Activated naive CD4-positive, alpha-beta T cell treated with anti-CD3 and anti-CD28 coated beads, Interleukin-2, amount 50 U/mL, for 16 hours (primary cell): ENCODE data around the gene IL1RAPL1.

Experiments used
- DNase-seq: peaks from one replicate; pipeline ENCODE4 v3.0.0-alpha.2; 2020

The IL1RAPL1 gene

DNA sequence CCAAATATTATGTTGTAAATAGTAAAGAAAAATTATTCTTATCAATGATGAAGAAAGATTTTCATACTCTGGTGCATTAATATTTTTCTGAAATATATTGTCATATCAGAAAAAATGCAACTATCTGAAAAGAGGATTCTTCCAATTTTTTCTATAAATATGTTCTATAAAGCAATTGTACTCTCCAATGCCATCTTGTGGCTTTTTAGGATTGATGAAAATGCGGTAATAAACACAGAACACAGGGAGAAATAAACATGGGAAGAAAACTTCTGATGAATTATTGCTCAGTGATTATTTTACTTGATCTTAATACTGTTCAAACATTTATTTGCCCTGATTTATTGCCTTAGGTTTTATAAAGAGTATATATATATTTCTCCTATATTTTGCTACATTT, 215.4 kb downstream of the IL1RAPL1 start:
- no peak for DNase-seq

DNA sequence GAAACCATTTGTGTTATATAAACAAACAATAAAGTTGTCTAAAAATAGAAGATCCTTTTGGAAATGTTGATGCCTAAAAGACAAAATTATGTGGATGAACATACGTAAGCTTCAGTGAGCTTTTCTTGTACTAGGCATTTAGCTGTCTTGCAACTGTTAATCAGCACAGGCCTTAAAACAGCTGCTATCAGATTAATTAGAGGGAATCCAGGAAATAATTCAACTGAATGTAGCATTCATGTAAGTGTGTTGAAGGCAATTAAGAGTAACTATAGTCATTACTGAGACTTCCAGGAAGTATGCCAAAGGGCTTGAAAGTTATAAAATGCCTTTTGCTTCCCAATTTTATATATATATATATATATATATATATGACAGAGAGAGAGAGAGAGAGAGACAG, 248.7 kb downstream of the IL1RAPL1 start:
- DNase-seq: no peak

DNA sequence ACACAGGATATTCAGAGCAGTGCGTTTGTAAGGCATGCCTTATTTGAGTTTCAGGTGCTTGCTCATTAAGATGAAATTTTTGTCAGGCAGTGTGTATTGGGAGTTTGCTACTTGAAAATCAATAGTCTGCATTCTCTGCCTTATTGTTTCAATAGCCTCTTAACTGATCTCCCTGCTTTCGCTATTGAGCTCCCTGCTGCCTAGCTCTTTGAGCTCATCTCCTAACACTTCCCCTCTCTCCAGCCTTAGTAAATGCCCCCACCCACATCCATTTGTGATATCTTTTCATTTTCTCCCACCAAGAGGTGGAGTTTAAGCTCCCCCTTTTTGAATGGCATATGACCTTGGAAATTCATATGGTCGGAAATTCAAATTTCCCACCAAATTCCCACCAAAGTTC, 256.6 kb downstream of the IL1RAPL1 start:
- no peak for DNase-seq

DNA sequence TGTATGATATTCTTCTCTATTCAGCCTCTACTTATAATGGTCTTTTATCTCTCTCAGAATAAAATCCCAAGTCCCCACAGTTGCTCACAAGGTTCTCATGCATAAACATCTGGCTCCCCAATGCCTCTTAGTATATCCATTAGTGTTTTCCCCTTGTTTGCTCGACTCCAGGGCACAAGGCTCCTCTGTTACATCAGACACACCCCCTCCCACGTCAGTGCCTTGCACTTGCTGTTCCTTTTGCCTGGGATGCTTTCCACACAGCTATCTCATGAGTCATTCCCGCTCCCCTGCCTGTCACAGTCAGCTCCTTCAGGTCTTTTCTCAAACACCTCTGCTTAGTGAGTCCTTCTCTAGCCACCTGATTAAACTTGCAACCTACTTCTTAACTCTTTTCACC, 260.2 kb downstream of the IL1RAPL1 start:
- no peak for DNase-seq

DNA sequence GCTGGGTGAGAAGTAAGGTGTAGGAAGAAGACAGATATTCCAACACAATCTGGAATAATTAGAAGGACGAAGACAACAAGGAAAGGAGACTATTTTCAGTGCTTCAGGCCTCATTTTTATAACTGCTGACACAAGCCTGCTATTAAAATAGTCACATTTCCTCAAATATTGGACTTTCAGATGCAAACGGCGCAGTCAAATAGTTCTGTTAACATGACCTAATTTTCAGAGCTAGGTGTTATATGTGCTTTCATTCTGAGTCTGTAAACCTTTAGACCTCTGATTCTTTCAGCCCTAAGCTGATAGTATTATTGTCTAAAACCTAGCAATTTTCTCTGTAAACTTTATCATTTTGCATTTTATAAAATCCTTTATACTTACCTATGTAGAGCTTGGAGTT, 261.5 kb downstream of the IL1RAPL1 start:
- no peak for DNase-seq

DNA sequence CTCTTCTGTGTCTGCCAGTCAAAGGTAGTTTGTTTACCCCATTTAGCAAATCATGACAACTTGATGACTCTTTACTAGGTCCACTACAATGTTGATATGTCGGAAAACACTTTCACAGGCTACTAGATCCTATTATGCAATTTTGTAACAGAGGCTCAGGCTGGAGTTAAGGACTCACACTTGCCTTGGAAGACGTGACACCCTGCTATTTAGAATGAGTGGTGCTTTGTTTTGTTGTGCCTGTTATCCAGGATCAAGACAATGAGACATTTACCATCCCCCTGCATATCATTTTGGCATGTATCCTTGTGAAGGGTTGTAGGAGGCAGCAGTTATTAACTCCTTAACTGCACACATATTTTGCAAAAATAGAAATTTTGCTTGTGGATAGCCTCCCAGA, 263.7 kb downstream of the IL1RAPL1 start:
- no peak for DNase-seq

DNA sequence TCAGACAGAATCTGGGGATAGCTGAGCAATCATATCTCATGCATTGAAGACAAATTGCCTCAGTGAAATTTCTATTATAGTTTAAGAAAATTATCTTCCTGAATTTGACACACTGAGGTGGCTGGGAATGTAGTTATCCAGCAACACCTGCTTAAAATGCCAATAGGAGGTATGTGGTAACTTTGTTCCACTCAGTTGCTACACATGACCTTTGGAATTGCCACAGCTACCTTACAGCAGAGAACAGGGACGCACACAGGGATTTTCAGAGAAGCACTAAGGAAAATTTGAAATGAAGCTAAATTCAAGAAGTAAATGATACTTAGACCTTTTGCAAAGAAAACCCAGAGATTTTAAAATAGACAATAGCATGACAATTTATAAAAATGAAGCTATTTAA, 264.6 kb downstream of the IL1RAPL1 start:
- DNase-seq: no peak

DNA sequence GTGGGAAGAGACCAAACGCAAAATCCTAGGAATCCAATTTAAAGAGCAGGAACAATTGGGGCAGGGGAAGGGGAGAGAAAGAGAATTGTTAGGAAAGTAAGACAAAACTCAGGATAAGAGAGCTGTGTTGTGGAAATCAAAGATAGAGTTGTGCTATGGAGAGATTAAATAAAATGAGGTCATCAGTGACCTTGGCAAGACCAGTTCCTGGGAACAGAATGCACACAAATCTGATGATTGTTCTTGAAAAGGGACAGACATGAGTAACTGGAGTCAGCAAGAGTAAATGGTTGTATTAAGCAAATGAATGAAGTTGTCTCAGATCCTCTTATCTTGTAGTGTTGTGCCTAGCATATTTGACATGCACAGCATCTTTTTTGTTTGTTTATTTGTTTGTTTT, 267.4 kb downstream of the IL1RAPL1 start:
- DNase-seq: no peak

DNA sequence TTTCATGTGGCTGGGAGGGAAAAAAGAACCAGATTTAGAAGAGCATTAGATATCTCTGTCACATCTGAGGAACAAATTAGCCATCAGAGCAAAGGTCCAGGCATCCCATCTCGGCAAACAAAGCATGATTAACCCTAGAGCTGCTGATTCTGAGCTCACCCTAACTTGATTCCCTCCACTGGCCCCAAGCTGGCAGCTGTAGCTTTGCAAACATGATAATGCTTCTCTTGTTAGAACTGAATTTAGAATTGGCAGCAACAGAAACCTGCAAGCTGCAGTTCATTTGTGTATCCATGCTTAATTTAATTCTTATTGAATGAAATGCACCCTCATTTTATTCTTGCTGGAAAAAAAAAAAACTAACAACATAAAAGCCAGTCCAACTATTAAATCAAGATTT, 289.2 kb downstream of the IL1RAPL1 start:
- DNase-seq: no peak

DNA sequence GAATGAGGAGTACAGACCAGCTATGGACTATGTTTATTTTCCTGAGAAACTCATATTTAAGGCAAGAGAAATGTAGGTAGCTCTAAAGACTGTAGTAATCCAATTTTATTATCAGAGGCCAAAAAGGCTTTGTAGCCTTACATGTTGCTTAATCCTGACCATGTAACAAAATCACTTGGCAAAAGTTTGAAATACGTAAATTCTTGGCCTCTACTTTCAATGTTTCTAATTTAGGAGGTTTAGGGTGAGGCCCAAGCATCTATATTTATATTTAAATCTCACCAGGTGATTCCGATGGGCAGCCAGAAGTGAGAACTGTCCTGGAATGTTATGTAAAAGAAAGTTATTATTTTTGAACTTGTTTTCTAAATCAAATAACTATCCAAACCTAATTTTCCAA, 289.7 kb downstream of the IL1RAPL1 start:
- DNase-seq: no peak

DNA sequence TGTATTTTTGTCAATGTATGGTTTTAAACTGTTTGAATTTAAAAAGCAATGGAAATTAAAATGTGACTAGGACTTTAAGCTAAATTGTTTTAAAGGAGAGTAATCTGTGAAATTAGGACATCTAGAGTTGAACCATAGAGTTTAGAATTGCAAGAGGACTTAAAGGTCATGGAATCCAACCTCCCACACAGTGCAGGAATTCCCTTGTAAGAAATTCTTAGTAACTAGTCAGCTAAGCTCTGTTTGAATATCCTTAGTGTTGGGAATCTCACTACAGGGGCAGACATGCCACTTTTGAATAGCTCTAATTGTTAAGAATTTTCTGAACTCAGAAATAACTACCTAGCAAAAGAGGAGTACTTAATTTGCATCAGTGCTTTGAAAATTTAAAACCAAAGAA, 292.9 kb downstream of the IL1RAPL1 start:
- DNase-seq: no peak

DNA sequence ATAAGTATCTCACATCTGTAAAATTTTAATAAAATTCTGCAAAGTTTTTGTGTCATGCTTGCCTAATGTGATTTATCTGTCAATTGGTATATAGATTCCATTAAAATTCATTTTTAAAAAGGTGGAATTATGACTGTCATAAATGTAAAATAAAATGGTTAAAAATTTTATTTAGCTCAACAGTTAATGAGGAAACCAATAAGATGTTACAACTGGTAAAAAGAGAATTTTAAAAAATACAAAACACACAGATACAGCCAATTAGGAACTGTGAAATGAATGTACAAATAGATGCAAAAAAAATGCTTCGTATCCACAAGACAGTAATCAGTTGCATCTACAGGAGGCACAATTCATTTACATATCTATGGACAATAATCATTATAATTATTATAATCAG, 297.6 kb downstream of the IL1RAPL1 start:
- no peak for DNase-seq

DNA sequence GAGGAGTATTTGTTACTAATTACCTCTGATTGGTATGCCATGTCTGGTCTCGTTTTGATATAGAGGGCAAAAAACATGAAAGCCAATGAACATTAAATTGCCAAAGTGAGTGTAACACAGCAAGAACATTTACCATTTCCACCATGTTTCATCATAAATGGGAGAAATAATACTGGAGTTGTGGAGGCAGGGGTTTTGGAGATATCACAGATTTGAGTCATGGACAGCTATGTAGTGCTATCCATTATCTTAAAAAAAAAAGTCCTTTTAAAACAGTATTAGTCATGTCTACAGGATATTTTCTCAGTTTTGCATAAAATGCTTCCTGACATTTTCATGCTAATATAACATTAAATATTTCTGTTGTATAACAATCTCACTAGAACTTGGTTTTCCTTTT, 301.2 kb downstream of the IL1RAPL1 start:
- DNase-seq: no peak

DNA sequence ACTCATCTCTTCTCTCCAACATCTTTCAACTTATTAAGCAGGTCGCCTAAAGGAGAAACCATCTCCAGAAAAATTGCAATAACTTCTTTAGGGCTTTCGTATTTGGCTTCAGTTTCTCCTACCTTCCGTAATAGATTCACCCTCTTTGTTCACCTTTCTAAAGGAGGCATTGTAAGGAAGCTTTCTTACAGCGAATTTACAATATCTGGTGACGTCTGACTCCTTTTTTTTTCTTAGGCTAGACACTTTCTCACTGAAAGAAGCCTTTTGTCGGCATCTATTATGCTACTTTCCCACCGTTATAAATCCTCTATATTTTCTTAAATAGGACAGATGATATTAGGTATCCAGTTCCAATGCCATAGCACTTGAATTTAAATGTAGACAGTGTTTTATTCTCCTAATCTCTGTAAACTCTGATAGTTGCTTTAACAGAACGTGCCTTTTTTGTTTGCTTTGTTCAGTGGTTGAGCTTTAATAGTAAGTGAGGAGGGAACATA, 302.4 kb downstream of the IL1RAPL1 start:
- DNase-seq: no peak

DNA sequence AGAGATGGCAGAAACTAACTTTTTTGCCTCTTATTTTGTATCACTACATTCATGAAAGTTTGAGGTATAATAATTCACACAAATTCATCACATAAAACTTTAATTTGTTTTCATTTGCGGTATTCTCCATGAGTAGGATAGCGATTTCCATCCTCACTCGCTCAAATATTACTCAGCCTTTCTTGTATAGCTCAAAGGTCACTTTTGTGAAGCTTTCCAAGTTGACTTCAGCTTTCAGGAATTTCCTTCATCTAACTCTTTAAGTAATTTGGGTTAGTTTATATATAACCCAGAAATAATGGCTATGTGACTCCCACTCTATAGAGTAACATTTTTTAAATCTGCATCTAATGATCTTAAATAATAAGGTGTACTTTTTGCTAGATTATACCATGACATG, 314.4 kb downstream of the IL1RAPL1 start:
- no peak for DNase-seq

DNA sequence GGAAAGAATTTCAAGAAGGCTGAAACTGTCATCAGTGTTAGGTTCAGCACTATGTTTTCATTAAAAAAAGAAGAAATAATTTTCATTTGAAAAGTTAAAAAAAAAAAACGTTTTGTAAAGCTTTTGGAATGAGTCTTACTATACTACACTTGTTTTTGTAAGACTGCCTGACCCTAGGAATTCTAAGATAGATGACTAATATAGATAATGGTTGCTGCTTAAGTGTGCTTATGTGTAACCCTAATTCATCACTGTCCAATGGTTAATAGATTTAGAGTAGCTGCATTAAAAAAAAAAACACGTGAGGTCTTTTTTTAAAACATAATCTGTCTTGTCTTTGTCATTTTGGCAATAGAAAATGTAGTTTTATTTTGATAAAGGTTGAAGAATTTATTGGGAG, 323.2 kb downstream of the IL1RAPL1 start:
- no peak for DNase-seq

DNA sequence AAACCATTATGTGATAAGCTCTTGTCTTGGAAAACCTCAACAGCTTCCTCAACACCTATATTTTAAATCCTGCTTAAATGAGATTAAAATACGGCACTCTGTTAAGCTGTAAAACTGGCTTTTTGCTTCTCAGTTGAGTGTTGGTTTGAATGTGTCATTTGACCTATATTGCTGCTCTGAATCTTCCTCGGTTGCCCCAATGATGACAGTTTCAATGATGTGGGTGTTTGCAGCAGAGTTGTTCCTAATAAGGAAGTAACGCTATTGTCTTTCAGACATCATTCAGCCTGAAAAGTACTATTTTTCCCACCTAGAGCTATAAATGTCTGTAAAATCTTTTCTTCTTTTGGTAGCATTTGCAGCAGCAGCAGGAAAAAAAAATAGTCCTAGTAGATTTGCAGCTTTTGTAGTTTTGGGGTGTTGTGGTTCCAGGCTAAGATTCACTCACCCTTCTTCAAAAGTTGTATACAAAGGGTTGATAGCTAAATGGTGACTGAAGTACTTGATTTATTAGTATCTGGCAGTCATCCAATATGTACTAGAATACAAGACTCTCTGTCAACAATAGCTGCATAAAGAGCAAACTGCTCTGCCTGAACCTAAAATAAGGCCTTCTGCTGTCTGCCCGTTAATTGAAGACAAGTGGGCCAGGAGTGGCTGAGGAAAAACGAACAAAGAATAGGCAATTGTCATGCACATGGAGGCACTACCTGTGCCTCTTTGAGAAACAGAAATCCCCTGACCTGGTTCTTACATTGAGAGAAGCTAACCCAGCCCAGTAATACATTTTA, 333.1 kb downstream of the IL1RAPL1 start:
- no peak for DNase-seq

DNA sequence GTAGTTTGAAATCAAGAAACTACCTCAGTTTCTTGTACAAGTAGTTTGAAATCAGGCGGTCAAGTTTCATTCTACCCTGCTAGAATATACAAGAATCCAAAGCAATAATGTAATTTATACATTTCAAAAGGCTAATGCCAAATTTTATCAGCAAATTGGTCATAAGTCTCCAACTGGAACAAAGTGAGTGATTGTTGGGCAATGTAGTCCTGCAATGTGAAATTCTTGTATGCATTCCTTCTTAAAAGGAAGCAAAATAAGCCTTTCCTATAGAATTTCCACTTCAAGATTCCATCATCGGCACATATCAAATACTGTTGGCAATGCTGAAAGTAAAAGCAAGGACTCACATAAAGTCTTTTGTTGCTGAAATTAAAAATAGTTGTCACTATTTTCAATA, 334.9 kb downstream of the IL1RAPL1 start:
- no peak for DNase-seq

DNA sequence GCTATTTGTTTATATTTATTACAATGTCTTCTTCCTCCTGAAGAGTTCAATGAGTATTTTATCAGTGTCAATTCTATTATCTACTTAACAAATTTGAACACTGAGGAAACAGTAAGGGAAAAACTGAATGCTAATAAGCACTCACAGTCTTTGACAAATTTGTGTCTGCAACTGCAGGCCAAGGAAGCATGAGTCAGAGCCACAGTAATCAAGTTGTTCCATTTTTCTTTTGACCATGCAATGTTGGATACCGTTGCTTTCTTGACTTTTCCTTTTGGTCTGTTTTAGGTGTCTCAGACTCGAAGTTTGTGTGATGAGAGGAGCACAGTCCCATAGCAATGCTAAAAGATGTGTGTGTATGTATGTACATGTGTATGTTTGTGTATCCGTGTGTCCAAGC, 359.6 kb downstream of the IL1RAPL1 start:
- DNase-seq: no peak

DNA sequence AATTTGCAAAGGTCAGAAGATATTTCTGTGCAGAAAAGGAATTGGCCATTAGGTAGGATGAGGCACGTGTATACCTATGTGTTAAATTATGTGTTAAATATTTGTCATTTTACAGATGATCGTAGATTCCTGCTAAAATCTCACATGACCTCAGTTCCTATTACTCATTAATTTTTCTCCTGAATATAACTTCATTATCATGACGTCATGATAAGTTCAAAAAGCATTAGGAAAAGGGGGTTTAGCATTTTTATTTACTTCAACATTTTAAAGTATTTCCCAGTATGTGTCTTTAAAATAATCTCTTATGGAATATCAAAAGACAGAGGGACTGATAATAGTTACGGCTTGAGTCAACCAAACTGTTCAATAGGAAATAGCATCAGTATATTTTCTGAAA, 372.8 kb downstream of the IL1RAPL1 start:
- DNase-seq: no peak

DNA sequence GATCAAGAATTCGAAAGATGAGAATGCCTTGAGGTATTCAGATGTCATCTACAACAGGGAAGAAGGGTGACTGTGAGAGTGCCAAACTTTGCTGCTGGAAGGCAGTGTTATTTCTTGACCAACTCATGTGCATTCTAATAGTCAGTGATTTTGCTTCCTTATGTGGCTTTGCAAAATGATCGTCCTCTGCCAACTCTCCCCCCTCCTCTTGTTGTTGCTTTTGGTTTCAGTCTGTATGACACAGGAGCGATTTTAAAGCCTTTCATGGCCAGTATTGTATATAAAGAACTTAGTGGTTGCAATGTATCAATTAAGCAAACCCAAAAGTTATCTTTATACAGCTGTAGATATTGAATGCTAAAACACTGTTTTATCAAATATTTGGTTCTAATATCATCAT, 379.1 kb downstream of the IL1RAPL1 start:
- DNase-seq: no peak

DNA sequence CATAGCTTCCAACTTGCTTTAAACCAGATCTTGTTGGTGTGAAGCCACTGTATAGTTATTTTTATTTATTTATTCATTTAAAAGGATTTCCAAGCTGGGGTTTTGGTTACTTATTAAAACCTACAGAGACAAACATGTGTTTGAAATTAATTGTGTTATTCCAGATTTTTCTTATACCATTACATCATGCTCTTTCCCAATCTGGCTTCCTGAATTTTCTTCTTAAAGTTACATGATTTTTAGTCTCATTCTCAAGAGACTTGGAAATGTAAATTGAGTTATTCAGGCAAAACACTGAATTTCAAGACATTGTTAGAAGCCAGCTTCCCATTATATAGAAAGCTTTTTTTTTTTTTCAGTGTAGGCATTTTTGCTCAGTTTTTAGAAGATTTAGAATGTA, 381.9 kb downstream of the IL1RAPL1 start:
- no peak for DNase-seq

DNA sequence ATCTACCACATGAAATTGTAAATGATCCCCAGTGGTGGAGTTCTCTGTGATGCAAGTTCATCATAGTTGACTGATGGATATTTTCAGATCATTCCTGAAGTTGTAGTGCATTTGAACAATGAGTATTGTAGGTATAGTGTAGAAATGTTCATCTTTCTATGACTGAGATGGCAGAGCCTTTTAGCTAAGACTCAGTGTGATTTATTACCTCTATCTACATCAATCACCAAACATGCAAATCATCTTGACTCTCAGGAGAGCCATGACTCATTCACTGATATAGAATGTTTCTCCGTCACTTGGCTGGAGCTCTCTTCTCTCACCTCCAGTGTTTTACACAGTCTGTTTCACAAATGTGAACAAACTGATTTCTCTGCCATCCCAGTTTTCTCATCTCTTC, 392.6 kb downstream of the IL1RAPL1 start:
- no peak for DNase-seq

DNA sequence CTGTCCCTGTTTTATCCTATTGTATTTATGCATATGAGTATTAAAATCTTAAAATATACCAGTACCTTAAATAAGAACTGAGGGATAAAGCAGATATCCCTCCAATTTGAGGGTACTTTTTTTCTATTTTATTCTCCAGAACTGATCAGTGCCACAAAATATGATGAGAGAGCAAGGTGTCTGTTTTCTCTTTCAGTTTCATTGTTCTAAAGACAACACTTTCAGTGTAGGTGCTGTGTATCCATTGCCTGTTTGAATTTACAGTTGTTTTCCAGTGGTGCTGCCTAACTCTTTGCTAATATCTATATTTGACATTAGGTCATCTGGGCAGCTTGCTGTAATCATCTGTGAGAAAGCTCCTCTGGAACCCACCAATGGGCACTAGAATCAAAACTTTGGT, 394.7 kb downstream of the IL1RAPL1 start:
- DNase-seq: no peak

DNA sequence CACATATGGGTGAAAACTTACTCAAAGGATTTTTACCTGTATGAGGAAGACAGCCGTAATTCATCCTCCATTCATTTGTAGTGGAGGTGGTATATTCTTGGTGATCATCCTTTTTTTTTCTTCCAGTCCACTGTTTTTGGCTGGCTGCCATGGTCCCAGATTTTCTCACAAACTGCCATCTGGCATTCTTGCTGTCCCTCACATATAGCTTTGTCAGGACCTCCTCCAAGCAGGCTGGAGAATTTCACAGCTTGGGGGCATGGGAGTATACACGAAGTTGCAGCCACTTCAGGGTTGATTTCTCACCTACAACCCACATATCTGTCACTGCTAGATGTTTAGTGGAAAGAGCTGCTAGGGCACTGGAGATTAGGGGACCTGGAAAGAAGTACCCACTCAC, 401.0 kb downstream of the IL1RAPL1 start:
- DNase-seq: no peak
